GM19467 (cell line): ENCODE results near the gene PTH1R.

Source experiments
- ATAC-seq: cut with Tn5 transposase; IDR thresholded peaks from one replicate; pipeline ENCODE4 v1.9.1; 2021; ENCODE audit warnings: mild to moderate bottlenecking, moderate library complexity; ENCODE audit not compliant: unreplicated experiment

PTH1R gene

GRCh38 chr3:46863261-46863782 is 14.2 kb upstream of the PTH1R start, which contains the start of gene MYL3:
TSS of gene MYL3 (minus strand) at chr3:46863444. CDS start at chr3:46863390, 54 bp downstream.
- ATAC-seq: no peak

GRCh38 chr3:46864061-46864881 is 13.2 kb upstream of the PTH1R start:
- ATAC-seq: no peak

GRCh38 chr3:46865031-46865507 is 12.5 kb upstream of the PTH1R start:
- no peak for ATAC-seq

DNA sequence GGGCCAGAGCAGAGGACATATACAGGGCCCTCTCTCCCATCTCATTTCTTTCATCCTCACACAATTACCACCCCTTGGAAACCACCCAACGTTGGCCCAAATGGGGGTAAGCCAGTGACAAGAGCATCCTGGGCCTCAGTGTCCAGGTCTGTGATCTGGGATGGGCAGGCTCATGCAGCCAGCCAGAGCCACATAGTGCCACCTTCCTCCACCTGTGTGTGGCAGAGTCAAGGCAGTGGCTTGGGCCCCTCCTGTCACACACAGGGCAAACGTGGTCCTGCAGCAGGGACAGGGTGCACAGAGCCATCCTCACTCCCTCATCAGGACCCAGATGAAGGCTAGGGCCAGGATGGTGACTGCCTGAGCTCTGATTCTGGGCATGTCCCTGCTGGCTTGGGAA is 12.0 kb upstream of the PTH1R start:
- no peak for ATAC-seq

DNA sequence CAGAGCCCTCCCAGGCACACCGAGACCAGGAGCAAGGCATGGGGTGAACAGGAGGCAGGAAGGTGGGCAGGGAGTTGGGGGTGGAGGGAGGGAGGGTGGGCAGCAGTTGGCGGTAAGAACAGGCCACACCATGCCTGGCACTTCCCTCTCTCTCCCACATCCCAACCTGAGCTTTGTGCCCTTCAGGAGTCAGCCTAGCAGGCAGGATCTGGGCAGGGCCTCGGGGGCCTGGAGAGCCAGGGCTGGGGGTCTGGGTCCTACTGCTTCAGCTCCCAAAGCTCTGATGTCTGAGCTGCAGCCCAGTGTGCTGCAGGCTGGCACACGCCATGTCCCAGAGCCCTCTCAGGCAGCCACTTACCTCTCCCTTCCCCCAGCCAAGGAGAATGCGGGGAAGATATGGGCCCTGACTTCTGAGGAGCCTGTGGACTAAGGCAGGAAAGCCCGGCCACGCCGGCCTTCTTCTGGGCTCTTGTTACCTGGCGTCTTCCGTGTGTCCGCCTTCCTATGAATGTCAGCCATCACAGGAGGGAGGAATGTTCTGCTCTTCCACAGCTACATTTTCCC is 11.4 kb upstream of the PTH1R start:
- no peak for ATAC-seq

DNA sequence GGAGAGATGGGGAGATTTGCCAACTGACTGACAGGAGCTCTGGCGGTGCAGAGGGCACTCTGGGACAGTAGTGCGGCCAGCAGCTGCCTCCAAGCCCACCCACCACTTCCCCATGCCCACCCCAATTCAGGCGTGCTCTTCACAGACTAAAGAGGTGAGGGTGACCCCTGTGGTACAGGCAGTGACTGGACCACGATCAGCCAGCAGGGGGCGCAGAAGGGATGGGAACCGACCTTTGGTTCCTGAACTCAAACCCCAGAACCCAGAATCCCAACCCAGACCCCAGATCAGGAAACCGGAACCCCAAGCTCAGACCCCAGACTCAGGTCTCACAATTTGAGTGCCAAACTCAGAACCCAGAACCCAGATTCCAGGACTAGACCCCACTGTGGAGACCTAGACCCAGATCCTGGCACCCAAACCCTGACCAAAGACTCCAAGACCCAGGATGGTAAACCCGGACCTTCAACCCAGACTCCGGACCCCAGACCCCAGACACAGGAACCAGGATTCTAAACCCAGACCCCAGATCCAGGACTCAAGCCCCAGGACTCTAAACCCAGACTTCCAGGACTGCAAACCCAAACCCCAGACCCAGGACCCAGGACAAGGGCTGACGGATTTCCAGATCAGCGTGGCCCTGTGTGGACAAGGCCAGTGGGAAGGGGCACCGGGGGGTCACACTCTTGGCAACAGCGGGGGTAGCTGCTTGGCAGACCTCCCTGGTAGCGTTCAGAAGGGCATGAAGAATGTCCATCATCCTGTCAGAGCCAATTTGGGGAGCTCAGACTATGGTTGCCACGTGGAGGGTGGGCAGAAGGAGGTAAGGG is 10.6 kb upstream of the PTH1R start:
- no peak for ATAC-seq

DNA sequence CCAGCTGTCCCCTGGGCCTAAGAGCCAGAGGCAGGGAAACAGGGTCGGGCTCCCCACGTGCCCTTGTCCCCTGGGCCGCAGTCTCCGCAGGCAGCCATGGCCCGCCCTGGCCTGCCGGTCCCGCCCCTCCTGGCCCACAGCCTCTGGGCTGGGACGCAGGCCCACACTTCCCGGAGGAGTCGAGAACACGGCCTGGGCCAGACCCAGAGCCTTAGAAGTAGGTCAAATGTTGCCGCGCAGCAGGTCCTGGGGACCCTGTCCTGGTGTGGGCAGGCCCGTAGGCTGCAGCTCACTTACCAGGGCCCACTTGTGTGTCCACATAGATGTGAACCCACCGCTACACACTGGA is 10.0 kb upstream of the PTH1R start:
- no peak for ATAC-seq

DNA sequence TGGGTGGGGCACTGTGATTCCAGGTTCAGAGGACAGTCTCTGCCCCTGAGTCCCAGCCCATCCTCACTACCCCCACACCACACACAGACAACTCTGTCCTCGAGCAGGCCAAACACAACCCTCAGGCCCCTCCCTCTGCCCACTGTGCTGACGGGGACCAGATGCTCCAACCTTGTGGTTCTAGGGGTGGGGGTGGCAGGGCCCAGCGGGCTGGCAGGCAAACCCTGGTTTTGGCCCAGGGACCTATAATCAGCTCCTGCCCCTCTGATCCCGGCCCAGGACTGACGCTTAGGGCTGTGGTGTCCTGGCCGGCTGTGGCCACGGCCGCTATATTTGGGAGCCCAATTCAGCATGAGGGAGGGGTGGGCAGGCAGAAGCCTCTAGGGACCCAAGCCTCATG is 9.2 kb upstream of the PTH1R start:
- no peak for ATAC-seq

DNA sequence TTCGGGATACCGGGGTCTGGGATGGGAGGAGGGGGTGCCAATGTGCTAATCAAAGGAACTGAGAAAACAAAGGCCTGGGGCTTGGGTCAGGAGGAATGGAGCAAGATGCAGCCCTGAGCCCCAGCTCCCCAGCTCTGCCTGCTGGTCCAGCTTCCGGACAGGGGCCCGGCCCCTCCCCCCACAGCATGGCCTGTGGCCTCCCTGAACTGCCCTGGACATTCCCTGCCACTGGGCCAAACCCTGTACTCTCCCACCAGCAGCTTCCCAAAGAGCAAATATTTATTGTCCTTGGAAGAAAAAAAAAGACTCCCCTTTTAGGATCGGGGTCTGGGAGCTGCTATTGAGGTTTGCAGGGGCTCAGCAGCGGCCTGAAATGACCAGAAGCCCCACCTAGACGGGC is 8.6 kb upstream of the PTH1R start:
- ATAC-seq: no peak

- no peak for ATAC-seq
Measured at GRCh38 chr3:46869440-46869839, 8.1 kb upstream of the PTH1R start.

- ATAC-seq: no peak
Measured at GRCh38 chr3:46870651-46871050, 6.9 kb upstream of the PTH1R start.

- ATAC-seq: no peak
Measured at GRCh38 chr3:46871222-46871621, 6.3 kb upstream of the PTH1R start.

DNA sequence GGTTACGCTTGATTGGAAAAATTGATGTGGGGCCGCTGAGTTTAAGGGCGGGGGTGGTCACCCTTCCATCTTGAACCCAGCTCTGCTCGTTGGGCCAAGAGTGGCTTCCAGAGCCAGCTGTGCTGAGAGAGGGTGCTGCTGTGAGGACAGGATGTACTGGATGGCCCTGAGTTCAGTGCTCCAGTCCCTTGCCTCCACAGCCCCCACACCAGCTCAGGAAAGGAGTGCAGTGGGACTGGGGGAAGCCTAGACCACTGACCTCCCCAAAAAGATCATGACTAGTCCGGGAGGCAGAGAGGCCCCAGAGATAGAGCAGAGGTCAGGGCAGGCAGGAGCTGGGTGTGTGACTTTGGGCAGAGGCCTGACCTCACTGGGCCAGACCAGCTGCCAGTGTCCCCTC is 4.0 kb upstream of the PTH1R start:
- ATAC-seq: no peak

- ATAC-seq: no peak
Measured at GRCh38 chr3:46874430-46874829, 3.1 kb upstream of the PTH1R start.

DNA sequence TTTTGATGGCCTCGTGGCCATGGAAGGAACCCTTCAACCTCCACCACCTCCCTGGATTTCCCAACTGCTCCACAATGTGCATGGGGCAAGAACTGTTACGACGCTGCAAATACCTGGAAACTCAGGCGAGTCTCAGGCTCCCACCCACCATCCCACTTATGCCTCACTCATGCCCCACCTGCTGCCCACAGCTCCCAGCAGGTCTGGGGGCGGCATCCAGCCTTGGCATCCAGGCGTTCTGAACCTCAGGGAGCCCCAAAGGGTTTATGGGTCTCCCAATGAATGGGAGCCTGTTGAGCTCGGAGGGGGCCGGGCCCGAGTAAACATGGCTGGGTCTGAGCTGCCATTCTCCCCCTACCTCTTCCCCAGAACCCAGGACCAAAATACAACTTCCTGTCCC is 2.0 kb upstream of the PTH1R start:
- ATAC-seq: no peak

DNA sequence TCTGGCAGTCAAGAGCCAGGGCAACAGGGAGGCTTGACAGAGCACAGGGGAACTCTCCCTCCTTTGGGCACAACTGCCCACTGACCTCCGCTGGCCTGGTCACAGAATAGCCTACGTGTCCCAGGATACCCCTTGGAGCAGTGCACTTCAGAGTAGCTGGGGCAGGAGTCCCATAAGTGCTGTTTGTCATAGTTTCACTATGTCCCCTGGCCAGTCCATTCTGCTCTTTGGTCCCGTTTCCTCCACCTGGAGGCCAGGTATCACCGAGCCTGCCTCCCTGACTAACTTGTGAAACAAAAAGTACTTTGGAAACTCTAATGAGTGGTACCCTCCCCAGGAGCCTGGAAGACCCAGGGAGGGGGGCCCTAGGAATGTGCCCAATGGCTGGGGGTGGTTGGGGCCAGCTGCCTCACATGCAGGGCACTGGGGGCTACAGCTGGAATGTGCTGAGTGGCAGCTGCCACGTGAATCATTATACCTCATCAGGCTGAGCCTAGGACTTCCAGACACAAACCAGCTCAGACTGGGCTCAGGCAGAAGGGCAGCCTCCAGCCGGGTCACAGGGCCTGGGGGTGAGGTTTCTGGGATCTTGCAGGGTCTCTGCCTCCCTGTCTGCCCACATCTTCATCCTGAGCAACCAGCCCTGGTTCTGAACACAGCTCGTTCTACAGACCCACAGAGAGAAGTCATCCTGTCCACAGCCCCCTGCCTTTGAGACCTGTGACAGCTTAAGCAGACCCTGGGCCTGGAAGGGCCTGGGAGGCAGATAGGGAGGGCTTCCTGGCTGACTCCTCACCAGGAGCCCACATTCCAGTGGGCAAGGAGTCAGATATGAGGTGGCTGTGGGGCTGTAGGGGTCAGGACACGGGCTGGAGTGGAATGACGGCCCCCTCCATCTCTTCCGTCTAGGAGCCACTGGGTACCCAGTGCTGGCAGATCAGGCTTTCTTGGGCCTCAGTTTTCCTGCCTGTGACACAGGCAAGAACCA is 914 bp upstream of the PTH1R start:
- no peak for ATAC-seq

- ATAC-seq: peak; percentile 53
Measured at GRCh38 chr3:46878781-46879436, 1.4 kb downstream of the PTH1R start.

- no peak for ATAC-seq
Measured at GRCh38 chr3:46880884-46881595, 3.5 kb downstream of the PTH1R start.
